Glomerular visceral epithelial cell (primary cell): ENCODE measurements around the gene PDIA6.
"Not testable (repeated sequence)": the region's sequence is repeated elsewhere in the genome, so short reads cannot be mapped to it uniquely, and the experiment has no call there.

Experiments used
- DNase-seq: peaks from one replicate; pipeline ENCODE4 v3.0.0-alpha.2; 2016; ENCODE audit errors: extremely low spot score

PDIA6 gene

DNA sequence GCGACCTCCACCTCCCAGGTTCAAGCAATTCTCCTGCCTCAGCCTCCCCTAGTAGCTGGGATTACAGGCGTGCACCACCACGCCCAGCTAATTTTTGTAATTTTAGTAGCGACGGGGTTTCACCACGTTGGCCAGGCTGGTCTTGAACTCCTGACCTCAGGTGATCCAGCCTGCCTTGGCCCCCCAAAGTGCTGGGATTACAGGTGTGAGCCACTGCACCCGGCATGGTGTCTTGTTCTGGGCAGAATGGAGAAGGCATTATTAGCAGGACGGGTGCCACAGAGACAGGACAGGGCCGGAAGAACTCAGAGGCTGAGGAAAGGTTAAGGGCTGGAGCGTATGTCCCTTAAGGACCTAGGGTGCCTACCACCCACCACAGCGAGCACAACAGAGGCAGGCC lies 31.8 kb downstream of the PDIA6 start:
- DNase-seq: not testable (repeated sequence)

DNA sequence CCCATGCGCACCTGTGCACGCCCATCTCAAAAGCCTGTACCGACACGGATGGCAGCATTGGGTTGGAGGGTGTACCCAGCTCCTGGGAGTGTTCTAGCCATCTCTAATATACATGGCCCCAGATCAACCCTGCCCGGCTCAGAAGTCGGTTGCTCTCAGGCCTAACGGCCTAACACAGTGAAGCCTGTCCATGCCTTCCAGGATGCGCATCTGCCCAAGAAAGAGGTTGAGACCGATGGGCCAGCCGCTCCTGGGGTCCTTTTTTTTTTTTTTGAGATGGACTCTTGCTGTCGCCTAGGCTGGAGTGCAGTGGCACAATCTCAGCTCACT lies 32.1 kb downstream of the PDIA6 start:
- no peak for DNase-seq

DNA sequence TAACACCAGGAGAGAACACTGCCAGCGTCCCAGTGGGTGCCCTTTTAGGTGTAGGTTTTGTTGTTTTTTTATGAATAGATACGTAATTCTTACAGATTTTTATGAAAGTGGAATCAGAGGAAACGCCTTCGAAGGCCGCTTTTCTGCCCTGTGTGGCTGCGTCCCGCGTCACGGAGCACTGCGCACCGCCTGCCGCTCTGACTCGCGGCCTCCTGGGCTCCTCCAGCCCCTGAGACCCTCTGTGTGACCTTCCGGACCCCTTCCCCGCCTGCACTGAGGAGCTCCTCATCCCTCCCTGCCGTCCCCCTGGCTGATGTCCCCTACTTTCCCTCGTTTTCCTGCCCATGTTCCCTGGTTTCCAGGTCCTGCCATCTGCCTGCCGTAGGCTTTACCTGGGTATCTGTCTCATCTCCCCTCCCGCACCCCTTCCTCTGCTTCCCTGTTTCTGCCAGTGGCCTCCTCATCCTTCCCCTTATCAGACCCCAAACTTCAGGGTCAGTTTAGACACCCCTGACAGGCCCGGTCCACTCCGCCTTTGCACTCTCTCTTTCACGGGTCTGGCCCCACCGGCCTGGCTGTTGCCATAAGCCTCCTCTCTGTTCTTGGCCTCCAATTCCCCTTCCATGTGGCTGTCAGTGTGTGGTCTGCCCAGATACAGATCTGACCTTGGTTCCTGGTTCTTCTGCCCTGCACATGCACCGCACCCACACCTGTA lies 32.7 kb downstream of the PDIA6 start:
- DNase-seq: no peak

DNA sequence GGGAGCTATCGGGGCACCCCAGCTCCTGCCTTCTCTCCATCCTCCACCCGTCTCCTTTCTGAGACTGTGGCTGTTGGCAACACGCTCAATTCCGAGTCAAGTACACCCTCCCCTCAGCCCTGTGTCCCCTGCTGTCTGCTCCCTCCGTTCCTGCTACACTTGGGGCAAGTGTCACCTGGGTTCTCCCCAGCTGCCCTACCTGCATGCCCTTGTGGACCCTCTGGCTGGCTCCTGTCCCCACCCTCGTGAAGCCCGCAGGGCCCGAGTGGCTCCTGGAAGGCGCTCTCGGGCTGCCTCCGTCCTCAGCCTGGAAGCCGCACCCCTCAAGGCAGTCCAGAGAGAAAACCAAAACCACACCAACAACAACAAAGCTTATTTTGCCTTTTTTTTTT lies 33.9 kb downstream of the PDIA6 start:
- no peak for DNase-seq

DNA sequence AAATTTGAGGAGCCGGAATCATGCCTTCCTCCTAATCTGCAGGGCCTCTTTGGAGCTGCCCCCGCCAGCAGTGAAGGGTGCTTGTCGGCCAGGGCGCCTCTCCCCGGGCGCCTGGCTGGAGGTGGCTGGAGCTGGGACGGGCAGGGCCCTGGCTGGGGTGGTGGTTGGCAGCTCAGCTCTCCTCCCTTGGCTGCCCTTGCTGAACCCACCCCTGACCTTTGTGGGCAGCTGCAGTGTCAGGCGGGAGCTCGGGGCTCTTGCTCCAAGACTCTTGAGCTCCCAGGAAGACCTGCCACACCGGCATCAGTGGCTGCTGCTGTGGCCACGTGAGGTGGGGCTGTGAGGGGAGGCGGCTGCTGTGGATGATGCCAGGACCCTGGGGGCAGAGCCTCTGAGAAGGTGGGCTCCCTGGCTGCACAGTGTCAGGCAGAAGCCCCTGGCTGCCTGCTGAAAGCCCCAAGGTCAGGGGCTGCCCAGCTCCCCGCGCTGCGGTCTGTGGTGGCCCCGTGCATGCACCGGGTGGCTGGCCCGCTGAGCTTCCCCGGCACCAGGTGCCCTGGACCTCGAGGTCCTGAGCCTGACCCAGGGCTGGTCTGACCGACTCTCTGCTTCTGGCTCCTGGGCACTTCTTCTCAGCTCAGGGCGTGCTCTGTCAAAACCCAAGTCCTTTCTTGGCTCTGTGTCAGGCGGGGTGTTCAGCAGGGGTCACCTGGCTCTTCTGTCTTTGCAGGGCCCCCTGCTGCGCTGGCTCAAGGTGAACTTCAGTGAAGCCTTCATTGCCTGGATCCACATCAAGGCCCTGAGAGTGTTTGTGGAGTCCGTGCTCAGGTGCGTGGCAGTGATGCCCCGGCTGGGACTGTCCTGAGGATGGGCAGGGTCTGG lies 34.5 kb downstream of the PDIA6 start:
- DNase-seq: peak; percentile 13

DNA sequence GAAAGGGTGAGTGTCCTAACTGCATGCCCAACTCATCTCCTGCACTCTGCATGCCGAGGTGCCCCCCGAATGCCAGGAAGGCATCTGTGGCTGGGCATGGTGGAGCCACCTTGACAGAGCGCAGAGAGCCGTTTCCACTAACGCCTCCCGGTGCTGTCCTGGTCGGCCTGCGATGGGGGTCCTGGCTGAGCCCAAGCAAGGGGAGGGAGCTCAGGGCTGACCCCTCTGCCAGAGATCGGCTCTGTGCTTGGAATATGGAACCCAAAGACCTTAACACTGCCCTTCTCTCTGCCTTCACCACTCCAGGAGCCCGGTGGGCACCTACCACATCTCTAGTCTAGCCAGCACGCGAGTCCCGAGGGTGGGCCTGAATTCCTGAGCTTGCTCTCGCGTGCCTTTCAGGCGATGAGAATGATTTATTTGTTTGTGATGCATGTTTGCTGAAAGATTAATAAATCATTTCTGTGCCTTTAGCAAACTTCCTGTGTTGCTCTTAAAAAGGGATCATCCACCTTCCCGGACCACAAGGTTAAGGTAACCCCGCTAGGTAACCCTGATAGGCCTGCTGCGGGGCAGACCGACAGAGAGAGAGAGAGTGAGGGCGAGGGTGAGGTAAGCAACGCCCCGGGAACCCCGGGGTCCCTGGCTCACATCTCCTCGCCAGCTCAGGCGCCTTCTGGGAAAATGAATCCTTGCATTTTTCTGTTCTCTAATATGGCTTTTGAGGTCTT lies 35.3 kb downstream of the PDIA6 start:
- DNase-seq: no peak

DNA sequence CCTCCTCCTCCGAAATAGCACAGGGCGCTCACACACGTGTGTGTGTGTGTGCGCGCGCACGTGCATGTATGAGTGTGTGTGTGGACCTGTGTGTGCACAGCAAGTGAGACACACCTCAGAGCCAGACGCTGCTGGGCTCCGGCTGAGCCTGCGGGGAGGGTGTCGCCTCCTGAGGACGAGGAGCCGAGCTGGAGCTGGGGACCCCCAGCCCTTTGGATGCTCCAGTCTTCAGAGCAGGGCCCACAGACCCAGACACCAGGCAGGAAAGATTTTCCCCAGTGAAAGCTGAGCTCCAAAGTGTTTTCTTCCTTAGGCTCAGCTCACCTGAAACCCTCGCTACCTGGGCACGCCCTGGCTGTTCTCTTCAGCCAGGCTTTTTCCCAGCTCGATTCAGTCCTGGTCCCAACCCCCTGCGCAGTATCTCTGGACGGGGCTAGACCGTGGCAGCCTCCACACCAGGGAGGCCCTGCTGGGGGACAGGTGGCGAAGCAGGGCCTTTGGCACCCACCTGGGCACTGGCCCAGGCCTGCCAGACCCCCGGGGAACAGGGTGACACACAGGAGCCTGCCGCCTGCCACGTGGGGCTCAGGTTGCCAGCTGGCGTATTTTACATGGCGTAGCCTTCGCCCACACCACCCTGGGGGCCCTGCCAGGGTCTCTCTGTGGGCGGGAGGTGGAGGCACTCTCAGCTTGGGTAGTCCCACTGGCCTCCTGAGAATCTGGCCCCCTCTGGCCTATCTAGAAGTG lies 36.2 kb downstream of the PDIA6 start:
- no peak for DNase-seq

DNA sequence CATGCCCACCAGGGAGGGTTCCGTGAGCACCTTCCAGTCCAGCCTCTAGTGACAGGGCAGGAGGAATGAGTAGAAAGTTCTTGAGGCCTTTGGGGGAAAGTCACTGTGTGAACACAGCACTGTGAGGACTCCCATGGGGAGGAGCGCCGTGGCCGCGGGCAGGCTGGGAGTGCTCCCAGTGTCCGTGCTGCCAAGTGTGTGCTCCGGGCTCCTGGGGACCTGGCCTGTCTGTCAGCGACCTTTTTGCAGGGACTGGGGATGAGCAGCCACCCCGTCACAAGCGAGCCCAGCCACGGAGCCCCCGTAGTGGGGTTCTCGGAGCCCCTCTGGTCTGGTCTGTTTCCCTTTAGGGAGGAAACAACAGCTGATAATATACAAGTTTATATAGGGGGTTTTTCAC lies 36.8 kb downstream of the PDIA6 start:
- no peak for DNase-seq

DNA sequence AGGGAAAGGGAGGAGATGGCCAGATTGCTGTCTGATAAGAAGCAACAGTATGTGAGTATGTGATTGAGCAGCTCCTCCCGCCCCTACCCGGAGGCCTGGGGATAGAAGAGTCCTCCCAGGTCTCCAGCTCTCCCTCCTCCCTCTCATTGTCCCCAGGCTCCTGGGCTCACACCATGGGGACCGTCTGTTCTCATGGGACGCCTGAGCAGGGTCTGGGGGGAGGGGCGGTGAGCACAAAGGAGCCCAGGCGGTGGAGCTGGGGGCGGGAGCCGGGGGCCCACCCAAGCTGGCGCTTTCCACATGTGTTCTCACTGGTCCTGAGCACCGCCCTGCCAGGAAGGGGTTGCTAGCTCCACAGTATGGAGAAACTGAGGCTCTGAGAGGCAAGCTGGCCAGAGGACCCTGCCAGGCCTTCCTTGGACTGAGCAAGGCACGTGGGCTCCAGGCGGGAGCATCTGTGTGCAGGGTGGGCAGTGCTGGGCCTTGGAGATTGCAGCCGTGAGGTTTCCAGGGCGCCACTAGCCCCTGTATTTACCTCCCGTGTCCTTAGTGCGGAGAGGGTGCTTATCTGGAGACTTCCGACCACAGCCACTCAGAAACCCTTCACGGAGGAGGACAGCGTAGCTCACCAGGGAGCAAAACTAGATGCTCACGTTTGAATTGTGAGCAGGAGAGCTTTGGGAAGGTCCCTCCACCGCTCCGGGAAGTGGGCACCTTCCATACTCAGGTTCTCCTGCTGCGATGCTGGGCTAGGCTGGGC lies 37.4 kb downstream of the PDIA6 start:
- DNase-seq: no peak

DNA sequence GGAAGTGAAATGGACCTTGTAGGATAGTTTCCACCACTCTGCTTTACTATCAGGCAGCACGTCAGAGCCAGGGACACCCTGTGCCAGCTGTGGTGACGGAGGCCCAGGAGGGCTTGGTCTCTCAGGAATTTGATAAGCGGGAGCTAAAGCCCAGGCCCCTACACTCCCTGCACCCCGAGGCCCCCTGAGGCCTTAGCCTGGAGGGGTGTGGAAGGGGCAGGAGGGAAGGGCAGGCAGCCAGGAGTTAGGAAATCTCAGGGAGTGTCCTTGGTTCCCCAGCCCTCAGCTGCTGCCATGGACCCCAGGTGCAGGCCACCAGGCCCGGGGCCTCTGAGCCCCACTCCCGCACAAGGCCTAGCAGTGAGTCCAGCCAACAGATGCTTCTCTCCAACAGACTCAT lies 38.2 kb downstream of the PDIA6 start:
- no peak for DNase-seq

DNA sequence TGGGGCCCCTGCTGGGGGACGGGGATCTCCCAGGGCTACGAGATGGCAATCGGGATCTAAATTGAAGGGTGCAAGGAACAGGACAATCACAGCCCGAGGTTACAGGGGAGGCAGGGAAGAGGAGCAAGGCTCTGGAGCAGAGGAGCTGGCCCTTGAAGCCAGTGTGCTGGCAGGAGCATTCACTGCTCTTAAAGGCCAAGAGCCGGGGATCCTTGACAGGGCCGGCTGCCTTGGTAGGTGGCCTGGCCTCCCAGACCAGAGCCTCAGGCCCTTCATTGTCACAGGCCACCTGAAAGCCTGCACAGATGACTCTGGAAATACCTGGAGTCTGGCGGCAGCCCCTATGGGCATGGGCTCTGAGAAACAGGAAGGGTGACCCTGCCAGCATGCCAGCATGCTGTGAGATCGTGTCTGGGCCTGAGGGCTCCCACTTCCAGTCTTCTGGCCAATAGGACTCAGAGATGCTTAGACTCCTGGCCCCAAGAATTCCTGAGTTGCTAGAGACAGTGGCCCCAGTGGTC lies 38.7 kb downstream of the PDIA6 start:
- no peak for DNase-seq

DNA sequence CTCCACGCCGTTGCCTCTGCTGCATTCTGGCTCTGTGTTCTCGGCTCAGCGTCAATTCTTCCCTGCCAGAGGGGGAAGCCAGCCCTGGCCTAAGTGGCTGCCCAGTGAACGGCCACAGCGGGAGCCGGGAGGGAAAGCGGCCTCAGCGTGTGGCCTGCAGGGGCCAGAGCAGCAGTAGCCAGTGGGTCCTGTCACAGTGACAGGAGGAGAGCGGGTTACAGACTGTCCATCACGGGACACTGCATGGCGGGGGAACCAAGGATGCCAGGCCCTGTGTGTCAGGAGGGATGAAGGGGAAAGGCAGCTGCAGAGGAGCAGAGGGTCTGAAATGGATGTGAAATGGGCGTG lies 39.7 kb downstream of the PDIA6 start:
- DNase-seq: no peak

DNA sequence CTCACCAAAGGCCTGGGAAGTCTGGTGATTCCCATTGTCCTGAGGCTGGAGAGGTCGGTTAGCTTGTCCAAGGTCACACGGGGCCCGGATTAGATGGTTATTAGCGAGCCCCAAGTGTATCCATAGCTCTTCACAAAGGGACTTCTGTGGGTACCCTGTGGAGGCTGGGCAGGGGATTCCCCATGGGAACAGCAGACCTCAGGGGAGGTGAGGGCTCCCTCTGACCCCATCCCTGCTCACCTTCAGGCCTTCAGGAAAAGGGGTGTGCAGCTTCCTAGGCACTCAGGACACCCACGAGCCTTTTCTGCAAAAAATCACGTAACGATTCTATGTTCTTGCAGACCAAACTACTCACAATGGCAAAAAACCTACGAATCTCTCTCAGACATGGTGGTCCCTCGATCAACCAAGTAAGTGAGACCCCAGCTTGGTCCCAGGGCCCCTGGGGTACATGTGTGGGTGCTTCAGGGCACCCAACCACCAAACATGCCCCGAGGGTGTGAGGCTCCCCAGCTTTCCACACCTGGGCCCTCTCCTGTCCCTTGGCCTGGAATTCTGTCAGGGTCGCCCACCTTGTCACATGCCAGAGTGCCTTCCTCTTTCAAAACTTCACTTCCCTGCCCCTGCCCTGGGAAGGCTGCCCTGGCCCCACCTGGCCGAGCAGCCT lies 40.3 kb downstream of the PDIA6 start:
- no peak for DNase-seq

DNA sequence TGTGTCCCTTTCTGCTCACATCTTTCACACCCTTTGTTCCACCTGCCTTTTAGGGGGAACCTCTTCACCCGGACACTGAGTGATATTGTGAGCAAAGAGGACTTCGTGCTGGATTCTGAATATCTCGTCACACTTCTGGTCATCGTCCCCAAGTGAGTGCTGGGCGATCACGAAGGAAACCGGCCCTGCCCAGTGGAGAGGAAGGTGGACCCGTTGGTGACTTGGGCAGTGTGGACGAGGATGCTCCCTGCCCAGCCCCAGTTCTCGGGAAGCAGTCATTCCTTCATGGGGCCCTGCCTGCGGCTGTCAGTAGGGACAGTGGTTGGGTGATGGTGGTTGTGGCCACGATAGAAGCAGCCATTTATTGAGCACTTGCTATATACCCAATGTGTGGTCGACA lies 40.8 kb downstream of the PDIA6 start:
- no peak for DNase-seq

DNA sequence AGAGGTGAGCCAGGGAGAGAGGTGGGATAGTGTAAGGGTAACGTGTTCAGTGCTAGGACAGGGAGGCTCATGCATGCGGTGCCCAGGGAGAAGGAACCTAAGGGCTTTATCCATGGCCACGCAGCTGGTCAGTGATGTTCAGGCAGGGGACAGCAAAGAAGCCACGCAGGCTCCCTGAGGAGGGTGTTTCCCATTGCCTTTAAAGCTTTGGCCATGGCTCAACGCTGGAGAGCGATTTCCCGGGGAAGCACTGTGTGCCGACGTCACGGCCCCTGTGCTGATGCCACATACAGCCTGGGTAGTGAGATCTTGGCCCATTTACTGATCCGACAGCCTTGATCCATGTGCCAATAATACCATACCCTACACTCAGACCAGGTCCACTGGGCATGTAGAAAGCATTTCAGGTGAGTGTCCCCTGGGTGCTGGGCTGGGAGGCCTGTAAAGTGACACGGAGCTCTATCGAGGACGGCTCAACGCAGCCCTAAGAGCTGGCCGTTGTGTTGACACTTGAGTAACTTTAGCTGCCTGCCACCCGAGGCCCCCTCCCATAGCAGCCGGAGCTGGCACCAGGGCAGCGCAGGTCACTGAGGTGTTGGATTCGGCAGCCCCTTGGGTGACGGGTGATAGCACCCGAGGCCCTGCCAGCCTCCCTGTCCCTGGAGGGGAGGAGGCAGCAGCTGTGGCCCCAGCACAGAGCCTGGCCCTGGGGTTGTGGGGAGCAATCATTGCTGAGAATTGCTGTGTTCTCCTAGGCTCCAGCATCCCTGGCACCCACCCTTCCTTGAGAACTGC lies 41.4 kb downstream of the PDIA6 start:
- DNase-seq: no peak

DNA sequence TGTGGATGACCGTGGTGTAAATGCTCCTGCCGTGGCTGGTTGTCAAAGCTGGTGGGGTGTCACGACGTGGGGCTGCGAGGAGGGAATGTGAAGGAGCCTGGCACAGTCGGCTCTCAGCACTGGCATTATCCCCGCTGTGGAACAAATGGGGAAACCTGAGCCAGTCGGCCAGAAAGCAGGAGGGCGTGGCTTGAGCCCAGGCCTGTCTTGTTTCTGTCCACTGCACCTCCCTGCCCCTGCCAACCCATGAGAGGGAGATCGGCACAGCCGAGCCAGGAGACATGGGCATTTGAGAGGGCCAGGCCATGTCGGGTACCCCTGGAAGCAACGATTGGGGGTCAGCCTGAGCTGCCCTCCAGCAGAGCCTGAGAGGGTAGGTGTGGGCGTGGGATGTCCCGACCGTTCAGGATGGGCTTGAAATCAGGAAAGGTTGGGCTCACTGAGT lies 44.5 kb downstream of the PDIA6 start:
- DNase-seq: no peak

DNA sequence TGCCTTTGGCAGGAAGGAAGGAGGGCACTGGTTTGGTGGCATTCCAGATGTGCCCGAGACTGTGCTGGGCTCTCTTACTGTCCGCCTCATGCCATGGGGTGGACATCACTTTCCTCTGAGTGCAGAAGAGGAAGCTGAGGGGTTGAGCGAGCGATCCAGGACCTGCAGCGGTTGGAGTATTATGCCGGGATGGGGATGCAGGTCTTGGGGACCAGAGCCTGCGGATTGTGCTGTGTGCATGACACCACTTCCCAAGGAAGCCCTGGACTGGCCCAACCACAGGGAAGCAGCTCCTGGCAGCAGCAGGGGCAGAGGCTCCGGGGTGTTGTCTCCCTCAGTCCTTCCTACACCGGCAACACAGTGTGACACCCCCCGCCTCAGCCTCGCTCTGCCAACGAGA lies 46.7 kb downstream of the PDIA6 start:
- no peak for DNase-seq

DNA sequence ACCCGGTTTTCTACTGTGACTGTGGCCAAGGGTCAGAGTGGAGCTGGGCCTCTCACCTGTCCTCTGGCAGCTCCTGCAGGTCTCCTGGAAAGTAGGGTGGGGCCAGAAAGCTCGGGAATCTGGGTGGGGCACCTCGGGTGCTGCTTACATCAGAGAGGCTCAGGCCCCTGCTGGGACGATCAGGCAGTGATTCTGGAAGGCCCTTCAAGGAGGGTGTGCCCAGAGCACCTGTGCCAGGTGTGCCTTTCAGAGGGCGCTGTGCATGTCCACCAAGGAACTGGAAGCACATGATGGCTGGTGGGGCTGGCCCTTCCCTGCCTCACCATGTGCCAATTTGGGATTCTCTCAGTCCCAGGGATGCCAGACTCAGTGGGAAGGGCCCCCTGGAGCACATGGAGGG lies 47.1 kb downstream of the PDIA6 start:
- DNase-seq: no peak

DNA sequence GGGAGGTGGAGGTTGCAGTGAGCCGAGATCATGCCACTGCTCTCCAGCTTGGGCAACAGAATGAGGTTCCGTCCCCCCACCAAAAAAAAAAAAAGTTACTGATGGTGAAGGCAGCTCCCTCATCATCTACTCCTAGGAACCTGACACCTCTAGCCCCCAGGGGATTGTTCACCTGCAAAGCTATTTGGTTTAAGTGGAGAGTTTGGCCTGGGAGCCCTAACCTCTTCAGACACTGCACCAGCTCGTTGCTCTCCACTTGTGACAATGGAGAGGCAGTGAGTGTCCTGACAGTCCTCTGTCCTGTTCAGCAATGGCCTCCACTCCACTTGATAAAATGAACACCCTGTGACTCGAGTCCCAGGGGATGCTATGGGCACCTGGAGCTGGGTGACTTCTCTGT lies 47.7 kb downstream of the PDIA6 start:
- DNase-seq: no peak
